Occipital lobe (tissue), 2 donors: Measurements from ENCODE around the gene XYLT1. TPM values are rescaled to one million over a fixed set of nuclear protein-coding genes. Genes with fewer than 3 reads are reported as not detected.

Experiments used
- DNase-seq: peaks from one replicate; lab custom pipeline; 2025; lab: John Stamatoyannopoulos, UW
- total RNA-seq: library from RNA; depleted of rRNA; stranded (reverse); fragments of >200 nt; gene quantifications from one replicate; pipeline ENCODE4 v1.2.3, GENCODE V29; 2014

XYLT1 gene
- total RNA-seq, 1 donor from 2014 or later, result 29.3 TPM

DNA sequence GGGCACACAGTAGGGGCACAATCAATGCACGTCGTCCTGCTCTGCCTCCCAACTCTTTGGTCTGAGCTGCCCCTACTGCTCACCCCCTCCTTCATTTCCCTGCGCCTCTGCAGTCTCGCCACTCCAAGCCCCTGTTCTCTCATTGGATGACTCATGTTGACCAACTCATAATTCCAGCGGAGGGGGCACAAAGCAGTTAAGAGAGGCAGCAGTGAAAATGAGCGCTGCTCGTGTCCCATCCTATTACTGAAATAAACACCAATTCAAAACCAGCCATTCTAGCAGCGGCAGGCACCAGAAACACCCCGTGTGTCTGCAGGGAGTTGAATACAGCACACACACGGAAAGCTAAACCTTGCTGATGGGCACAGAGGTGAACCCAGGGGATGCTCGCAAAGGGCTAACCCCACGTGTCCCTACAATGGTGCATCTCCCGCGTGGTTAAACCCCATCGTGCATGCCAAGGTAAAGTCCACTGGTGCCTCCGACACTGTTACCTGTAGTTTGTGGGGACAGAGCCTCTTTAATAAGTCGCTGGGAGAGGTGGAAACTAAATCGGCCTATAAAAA lies 310.4 kb downstream of the XYLT1 start:
- no peak for DNase-seq

DNA sequence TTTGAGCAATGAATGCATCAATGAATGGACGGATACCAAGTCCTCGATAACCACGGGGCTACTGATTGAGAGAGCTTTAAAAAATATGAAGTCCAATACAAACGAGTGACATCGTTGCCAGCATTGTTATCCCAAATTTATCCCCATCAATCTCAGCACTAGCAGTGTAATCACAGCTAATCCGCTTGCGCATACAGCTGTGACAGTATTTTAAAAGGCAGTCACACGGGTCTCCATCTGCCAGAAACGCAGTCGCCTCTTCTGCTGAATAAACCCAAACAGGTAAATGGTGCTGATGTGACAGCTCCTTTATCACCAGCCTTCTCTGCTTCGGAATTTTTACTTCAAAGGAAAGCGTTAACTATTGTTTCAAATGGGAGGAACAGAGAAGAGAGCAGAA lies 311.1 kb downstream of the XYLT1 start:
- DNase-seq, result no peak

DNA sequence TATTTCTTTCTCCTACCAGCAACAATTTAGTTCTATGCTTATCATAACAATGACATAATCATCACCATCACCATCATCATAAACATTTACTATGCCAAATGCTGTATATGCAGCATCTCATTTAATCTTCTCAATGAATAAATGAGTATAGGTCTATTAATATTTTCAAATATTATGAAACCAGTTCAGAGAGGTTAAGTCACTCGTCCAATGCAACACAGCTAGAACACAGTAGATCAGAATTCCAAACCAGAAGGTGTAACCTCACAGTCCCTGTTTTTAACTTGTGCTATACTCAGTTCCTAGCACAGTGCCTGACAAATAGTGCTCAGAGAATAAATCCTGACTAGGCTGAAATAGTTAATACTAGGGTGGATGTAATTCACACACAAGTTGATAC lies 314.8 kb downstream of the XYLT1 start:
- DNase-seq, result no peak

DNA sequence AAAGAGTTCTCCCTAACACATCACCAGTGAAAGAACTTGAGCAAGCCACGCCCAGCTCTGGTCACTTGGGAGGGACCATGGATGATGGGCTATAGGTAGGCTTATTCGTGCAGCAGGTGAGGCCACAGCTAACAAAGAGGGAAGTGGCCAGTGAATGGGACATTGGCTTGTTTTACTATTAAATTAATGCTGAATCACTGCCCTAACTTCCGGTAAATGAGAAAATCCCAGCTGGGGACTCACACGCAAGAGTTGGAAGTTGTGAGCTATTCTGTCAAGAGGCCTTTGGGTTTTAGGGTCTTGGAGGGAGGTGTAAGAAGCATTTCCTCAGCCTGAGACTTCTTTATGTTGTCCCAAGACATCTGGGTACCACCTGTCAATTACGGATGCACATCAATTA lies 315.3 kb downstream of the XYLT1 start:
- no peak for DNase-seq

DNA sequence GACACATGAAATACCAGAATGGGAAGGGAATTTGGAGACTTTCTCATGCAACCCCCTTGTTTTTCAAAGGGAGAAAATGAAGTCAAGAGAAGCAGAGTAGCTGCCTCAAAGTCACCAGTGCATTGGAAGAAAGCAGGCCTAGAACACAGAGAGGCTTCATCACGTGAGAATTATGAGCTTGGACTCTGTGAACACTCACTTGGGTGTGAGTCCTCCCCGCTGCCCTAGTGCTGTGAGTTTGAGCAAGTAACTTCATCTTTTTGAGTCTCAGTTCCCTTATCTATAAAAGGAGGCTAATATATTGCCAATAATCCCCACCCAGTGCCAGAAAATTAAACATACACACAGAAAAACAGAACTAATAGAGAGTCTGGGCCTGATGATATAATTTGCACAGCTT lies 315.8 kb downstream of the XYLT1 start:
- no peak for DNase-seq

DNA sequence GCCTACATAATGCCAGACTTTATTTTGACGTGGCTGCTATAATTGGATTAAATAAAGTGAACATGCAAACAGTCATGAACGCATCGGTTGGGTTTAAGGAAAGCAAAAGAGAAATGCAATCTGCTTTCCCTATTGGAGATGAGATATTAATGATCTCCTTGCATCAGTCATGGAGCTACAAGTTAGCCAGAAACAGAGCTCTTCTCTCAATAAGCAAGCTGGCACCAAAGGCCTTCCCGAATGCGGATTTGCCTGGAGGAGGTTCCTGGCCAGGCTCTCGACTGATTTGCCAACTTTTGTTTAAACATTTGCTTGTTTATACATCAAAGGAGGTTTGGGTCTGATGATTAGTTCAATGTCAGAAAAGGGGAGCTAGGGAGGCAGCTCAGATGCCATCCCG lies 318.4 kb downstream of the XYLT1 start:
- no peak for DNase-seq

DNA sequence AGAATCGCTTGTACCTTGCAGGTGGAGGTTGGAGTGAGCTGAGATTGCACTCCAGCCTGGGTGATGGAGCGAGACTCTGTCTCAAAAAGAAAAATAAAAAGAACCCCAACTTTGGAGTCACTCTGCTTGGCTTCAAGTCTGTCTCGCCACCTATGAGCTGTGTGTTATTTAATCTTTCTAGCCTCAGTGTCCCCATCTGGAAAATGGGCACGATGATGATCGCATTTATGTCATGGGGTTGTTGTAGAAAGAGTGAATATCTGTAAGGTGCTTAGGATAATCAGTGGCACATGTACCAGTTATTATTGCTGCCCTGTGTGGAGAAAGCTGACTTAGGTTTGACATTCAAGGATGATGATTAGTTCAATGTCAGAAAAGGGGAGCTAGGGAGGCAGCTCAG lies 319.4 kb downstream of the XYLT1 start:
- no peak for DNase-seq

DNA sequence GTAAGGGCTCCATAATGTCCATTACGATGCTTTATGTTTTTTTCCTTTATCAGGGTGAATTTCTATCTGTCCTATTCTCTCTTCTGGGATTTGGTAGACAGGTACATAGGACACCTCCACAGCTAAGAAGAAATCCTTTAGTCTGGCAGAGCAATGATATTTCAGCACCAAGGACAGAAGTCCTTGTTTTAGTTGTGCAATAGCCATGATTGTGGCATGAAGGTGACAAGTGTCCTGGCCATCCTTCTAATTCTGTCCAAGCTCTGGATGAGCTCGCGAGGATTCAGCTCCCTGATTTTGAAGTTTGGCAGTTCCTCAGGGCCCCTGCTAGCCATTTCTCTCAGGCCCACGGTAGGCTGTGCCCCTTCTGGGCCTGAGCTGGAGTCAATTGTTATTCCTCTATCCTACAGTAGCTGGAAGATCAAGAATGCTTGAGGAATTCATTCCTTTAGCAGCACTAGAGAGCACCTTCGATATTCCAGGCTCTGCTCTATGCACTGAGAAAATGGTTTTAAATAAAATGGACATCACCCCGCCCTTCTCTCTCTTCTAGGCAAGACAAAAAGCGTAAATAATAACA lies 320.8 kb downstream of the XYLT1 start:
- DNase-seq, result no peak

DNA sequence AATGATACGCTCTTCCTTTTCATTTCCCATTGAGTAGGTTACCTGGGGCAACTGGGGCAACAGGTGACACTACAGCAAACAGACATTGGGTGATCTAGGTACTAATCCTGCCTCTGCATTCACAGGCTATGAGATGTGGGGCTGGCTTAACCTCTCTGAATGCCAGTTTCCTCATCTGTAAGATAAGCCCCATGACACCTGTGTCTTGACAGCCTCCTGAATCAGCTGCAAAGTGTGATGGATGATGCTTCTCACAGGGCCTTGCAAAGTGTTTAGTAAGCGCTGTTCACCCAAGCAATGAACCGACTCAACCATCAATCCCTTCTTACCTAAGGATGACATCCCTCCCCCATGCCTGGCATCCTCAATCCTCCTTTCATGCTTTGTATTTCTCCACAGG lies 322.8 kb downstream of the XYLT1 start:
- DNase-seq, result no peak

DNA sequence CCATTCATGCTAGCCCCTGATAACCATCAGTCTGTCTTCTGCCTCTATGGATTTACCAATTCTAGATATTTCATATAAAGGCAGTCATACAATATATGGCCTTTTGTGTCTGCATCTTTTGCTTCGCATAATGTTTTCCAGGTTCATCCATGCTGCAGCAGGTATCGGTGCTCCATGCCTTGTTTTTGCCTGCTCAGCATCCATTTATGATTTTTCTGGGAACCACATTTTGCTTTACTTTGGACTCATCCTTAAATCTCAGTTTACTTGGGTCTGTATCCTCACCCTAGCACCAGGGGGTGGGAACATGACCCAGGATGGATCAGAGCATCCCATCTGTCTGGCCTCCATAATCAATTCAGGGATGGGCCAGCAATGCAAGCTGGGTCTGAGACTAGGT lies 325.7 kb downstream of the XYLT1 start:
- DNase-seq, result no peak

DNA sequence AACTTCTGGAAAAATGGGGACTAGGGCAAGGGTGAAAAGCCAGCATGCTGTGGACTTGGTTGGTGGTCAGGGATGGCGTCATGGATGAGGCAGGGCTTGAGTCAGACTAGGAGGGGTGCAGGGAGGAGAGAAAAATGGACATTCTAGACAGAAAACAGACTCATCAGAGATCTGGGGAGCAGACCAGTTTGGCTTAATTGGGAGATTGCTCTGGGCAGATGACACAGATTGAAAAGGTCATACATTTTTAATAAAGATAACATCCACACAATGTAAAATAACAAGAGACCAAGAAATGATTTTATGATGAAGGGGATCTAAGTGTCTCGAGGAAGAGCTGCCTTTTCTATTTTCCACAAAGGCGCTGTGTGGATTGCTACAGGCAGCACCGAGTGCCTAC lies 326.3 kb downstream of the XYLT1 start:
- DNase-seq, result no peak

DNA sequence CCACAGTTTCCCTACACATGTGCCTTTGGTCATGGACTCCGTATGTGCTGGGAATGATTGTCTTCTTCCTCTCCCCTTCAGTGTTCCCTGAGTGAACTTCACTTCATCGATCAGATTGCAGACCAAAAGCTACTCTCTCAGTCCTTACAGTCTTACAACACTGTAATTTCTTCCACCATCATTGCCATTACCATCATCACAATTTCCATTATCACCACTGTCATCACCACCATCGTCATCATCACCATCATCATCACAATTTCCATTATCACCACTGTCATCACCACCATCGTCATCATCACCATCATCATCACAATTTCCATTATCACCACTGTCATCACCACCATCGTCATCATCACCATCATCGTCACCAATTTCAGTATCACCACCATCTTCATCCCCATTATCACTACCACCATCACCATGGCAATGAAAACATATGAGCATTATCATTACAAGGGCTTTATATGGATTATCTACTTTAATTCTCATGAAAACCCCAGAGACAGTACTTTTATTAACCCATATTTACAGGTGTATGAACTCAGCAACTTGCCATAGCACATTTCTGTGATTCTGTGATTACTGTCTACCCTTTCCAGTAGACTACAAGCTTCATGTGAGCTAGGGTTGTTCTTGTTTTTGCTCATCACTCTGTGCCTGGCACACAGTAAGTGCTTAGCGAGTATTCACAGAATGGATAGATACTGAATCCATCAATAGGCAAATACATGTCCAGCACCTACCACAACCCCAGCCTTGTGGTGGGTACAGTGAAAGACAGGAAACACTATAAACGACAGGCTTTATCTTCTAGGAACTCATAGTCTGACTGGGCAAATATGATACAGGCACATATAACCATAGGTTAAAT lies 327.0 kb downstream of the XYLT1 start:
- no peak for DNase-seq

DNA sequence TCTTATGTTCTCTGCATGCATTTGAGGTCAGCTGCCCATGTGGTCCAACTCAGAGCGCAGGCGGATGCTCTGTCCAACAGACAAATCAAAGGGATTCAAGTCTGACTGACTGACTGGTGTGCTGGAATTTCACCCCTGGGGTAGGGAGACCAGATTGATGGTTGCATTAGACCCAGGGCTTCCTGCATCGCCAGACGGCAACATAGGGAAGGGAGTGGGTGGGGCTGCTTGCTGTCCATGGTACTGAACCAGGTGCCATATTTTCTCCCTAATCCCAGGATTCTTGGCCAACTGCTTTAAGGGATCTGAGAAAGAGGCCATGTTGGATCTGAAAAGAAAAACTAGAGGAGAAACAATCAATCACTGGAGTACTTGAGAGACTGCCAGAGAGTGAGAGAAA lies 332.0 kb downstream of the XYLT1 start:
- no peak for DNase-seq

DNA sequence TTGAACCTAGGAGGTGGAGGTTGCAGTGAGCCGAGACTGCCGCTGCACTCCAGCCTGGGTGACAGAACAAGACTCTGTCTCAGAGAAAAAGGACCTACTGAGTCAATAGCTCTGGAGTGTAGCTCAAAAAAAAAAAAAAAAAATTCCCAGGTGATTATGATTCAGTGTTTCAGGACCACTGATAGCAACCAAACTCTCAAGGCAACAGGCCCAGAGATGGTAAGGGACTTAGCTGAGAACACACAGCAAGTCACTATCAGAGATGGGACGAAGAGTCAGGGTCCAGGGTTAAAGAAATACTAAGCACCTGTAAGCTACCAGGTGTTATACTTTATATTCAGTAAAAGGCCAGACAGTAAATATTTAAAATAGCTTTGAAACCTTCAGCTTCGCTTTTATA lies 335.3 kb downstream of the XYLT1 start:
- DNase-seq, result no peak

DNA sequence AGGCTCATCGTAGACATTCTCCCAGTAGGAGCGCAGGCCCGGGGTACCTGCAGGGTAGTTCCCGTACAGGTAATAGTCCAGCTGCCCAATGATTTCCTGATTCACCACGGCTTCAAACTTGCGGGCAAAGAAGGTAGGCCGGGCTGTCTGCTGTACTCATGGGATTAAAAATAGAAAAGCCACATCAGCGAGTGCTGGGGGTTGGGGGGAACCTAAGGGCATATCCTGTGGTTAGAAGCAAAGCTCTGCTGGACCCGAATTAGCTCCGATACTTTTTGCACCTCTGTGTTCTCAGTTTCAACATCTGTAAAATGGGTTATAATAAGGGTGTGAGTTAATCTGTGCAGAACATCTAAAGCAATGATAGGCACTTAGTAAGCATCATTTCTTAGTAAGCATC lies 336.2 kb downstream of the XYLT1 start:
- no peak for DNase-seq

DNA sequence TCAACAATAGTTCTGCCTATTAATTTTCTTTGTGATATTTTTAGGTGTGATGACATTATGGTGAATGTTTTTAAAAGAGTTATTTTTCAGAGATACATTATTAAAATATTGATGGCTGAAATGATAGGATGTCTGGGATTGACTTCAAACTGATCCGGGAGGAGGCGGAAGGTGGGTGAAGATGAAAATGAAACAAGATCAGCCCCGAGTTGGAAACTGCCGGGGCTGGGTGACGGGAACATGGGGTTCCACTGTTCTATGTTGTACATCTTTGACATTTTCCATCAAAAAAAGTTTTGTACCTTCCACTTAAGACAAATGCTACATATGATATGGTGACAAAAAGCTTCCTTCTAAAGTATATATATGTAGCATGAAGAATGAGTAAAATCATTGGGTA lies 336.9 kb downstream of the XYLT1 start:
- DNase-seq, result no peak

DNA sequence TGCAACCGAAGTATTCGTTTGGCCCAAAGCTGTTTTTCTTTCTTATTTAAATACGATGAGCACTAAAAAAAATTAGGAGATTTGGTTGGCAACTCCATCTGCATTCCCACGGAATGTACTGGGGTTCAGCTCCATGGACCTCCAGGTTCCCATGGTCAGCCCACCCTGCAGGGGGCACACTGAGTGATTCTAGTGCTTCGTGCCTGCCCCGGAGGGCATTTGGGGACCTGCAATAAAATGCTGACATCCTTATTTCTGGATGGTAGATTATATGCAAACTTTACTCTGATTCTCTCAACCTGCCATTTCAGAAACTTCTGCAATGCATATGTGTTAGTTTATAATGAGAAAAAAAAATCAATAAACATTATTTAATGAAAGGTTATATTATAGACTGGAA lies 339.4 kb downstream of the XYLT1 start:
- no peak for DNase-seq

DNA sequence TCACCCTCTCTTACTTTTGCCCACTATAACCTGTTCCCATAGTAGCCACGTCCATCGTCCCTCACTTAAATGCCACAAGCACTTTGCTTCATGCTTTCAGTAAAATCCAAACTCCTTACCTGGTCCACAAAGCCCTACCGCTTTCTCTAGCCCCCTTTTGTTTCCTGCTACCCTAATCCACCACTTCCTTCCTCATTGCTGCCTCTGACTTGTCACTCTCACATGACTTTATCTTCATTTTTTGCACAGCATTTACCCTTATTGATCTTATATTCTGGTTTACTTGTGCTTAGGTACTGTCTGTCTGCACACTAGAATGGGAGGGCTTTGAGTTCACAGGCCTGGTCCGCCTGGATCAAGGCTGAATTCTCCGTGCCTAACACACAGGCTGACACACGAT lies 340.0 kb downstream of the XYLT1 start:
- no peak for DNase-seq

DNA sequence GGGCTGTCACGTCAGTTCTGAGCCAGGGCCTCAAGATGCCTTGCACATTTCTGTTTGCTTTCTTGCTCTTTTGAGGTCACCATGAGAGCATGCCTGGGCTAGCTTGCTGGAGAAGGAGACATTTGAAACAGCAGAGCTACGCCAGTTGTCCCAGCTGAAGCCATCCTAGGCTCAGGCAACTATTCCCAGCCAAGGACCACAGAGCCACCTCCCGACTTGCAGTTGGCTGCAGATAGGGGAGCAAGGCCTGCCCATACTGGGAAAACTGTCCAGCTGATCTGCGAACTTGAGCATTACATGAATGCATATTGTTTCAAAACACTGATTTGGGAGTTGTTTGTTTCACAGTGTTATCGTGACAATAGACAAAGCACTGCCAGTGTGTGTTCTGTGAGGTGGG lies 340.8 kb downstream of the XYLT1 start:
- peak; percentile 5 for DNase-seq

DNA sequence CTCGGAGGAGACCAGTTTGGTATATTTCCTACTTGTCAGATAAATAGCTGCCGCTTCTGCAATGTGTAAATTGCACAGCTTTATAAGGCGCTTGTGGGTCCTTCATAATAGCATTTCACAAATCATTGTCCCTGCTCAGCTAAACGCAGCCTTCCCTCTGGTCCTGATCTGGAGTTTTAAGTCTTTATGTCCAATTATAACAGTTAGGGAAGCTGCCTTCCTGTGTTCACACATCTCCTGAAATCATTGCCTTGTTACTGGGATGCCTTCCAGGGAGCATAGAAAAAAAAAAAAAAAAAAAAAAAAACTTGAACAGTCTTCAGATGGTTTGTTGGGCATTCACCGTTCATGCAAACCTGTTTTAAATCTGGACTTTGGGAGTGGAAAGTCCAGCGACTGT lies 342.0 kb downstream of the XYLT1 start:
- no peak for DNase-seq

DNA sequence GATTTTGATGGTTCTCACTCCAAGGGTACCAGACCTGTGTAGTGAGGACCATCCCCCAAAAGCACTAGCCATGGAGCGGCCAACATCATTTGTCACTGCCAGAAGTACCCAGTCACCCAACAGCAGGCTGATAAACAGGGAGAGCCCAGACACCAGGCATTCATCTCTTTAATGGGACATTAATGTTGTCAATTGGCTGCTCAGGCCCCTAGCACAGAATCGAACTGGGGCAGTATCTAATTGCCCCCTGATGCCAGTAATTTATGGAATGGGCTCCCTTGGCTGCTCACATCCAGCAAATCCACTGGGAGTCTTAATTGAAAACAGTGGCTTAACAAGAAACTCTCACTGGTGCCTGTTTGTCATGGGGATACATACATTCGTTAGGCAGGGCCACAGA lies 344.6 kb downstream of the XYLT1 start:
- DNase-seq, result no peak

DNA sequence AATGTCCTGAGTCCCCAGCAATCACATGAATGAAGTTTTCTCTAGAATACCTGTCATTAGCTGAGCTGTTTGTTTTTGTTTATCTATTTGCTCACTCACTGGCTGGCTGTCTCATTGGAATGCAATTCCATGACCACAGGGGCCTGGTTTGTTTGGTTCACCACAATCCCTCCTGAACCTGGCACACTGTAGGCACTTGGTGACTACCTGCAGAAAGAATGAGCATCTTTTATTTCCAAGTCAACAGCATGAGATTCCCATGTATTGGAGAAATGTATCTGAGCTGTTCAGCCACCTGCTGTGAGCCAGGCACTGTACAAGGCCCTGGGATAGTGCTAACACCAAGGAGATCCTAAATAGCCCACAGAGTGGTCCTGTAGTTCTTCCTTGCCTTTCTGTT lies 345.1 kb downstream of the XYLT1 start:
- DNase-seq, result no peak
